HG02981 (cell line): ENCODE data around the gene PNLIP.

ENCODE experiments used
- ATAC-seq: cut with Tn5 transposase; IDR thresholded peaks from one replicate; pipeline ENCODE4 v1.9.1; 2021; ENCODE audit warnings: mild to moderate bottlenecking, moderate library complexity; ENCODE audit not compliant: unreplicated experiment

The PNLIP gene

DNA sequence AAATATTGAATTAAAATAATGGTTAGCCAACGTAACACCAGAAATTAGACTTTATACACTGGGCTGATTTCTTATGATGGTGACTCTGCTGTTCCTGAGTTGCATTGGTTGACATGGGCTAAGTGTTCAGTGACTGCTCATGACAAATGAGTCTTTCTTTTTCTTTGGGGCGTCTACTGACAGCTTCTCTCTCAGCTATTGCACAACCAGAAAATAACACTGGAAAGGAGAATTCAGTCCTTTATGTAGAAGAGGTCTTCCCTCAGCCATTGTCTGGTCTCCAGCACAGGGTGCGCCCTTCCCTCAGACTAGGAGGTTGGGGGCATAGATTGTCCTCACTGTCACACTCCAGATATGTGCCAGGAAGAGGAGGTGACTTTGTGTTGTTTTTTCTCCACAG is 21.6 kb downstream of the PNLIP start:
- no peak for ATAC-seq

GRCh38 chr10:116574797-116575196 is 29.1 kb downstream of the PNLIP start:
- no peak for ATAC-seq

GRCh38 chr10:116587878-116588591 is 42.3 kb downstream of the PNLIP start:
- ATAC-seq = no peak

GRCh38 chr10:116588995-116589394 is 43.3 kb downstream of the PNLIP start:
- no peak for ATAC-seq

DNA sequence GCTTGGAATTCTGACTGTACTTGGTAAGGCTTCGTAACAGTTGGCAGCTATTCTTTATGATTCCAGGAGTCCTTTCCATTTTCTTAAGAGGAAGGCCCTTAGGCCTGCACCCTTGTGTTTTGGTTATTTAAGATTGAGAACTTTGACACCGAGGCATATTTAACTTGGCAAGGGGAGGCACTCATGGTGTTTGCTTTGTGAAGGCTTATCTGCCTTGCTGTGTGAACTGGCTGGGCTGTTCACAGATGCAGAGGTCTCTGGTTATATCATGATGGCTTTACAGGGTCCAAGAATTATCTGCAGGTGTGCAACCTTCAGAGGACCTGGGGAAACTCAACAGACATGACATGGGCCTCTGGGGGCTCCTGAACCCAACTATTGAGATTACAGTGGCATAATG is 44.2 kb downstream of the PNLIP start:
- no peak for ATAC-seq

- no peak for ATAC-seq
Observed at GRCh38 chr10:116590590-116591444, 45.1 kb downstream of the PNLIP start, which contains the start of gene PNLIPRP1. TSS of gene PNLIPRP1 (plus strand) at chr10:116590959. CDS start at chr10:116591130, 171 bp downstream.

DNA sequence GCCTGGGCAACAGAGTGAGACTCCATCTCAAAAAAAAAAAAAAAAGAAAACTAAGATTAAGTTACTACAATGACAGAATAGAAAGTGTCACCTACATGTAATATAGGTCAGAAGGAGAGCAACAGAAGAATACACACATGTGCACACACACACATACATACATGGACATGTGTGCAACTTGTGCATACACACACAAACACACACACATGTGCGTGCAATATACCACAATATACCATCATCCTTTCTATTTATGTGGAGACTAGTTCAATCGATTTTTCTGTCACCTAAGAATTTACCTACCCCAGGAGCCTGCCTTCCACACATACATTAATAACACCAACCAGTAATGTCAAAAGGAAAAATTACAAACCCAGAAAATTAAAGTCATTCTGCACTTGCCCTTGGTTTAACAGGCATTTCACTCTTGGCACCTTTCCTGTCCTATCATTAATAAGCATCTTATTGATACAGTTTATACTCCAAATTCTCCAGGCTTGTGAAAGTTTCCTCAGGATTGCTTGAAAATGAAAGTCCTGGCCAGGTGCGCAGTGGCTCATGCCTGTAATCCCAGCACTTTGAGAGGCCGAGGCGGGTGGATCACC is 47.5 kb downstream of the PNLIP start:
- no peak for ATAC-seq

DNA sequence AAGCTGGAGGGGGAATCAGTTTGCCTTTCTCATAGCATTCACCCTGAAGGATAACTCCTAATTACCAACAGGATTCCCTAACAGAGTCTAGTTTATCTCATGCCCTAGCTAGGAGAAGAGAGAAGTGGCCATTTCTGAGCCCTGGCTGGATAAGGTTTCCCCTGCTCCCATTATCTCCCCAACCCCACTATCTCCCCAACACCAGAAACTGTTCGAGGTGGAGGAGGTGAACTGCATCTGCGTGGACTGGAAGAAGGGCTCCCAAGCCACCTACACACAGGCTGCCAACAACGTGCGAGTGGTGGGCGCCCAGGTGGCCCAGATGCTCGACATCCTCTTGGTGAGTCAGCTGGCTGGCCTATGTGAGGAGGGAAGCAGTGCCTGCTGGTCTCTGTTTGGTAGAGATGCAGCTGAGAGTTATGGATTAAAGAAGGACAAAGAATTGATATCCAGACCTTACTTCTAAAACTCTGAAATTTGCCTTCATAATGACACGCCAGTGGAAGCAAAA is 48.8 kb downstream of the PNLIP start:
- no peak for ATAC-seq

DNA sequence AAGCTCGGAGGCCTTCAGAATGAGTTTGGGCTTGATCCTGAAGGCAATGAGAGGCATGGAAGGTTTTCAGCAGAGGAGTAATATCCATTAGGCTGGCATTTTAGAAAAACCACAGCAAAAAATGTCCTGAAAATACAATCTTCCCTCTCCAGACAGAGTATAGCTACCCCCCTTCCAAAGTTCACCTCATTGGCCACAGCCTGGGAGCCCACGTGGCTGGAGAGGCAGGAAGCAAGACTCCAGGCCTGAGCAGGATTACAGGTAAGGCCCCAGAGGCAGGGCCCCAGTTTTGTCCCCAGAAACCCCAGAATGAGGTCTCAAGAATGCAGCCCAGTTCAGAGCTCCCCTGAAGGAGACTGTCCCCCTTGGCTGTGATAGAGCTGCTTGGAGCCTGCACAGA is 50.3 kb downstream of the PNLIP start:
- no peak for ATAC-seq

GRCh38 chr10:116597543-116597942 is 51.8 kb downstream of the PNLIP start:
- ATAC-seq = no peak

DNA sequence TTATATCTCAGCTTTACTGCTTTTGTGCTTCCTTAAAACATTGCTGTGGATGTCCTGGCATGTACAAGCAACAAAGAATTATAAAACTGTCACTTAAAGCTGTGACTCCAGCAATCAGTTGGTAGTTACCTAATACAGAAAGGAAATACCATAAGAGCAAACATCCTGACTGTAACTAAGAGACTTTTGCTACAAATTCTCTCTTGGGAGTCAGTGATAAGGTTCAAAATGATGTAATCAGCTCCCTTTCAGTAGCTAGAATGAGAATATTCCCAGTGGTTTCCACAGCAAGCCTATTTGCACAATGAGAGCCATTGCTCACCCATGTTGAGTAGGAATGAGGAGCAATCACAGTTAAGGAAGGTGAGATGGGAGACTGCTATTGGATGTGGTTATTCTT is 52.6 kb downstream of the PNLIP start:
- no peak for ATAC-seq

DNA sequence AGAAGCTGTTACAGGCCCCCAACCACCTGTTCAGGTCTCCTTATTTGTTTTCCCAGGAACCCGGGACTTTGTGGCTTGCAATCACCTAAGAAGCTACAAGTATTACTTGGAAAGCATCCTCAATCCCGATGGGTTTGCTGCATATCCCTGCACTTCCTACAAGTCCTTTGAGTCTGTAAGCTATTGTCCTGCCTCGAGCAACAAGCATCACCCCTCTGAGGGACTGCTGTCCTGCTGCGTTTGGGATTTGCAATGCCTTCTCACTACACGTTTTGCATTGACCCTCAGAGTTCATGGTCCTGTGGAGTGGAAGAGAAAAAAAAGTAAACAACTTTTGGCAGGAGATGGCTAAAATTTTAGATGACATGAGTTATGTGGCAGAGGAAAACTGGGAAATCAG is 54.3 kb downstream of the PNLIP start:
- ATAC-seq = no peak

- ATAC-seq = no peak
Observed at GRCh38 chr10:116602648-116603400, 57.1 kb downstream of the PNLIP start.

- no peak for ATAC-seq
Observed at GRCh38 chr10:116606061-116606483, 60.3 kb downstream of the PNLIP start.

GRCh38 chr10:116607336-116607735 is 61.6 kb downstream of the PNLIP start:
- no peak for ATAC-seq

DNA sequence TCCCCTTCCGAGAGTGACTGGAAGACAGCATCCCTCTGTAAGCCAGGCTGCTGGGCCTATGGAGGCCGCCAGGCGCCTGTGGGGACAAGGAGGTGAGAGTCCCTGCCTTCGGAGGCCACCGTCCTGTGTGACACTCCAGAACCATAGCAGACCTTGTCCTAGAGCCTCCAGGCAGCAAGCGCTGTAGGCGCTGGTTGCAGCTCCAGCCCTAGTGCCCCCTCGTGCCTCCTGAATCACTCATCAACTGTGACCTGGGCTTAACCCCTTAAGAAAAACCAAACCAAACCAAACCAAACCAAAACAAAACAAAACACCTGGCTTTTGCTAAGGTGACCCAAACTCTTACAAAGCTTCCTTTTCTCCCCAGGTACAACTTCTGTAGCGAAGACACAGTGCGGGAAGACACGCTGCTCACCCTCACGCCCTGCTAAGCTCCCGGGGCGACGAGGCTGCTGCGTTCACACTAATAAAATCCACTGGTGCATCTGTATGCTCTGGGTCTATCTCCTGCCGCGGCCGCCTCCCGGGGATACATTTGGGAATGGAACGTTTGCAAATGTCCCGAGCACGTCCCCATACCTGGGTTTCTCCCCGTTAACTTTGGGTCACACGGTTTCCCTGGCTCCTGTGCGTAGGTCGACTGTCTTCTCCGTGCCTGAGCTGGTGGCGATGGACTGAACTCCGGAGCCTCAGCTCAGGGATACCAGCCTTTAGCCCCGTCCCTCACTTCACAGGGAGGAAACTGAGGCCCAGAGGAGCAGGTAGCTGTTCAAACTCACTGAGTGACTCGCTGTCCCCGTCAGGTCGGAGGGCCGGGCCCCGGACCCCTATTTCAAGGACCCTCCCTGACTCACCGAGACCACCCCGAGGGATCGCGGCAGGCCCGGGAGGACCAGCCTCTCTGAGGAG is 63.2 kb downstream of the PNLIP start:
- no peak for ATAC-seq

DNA sequence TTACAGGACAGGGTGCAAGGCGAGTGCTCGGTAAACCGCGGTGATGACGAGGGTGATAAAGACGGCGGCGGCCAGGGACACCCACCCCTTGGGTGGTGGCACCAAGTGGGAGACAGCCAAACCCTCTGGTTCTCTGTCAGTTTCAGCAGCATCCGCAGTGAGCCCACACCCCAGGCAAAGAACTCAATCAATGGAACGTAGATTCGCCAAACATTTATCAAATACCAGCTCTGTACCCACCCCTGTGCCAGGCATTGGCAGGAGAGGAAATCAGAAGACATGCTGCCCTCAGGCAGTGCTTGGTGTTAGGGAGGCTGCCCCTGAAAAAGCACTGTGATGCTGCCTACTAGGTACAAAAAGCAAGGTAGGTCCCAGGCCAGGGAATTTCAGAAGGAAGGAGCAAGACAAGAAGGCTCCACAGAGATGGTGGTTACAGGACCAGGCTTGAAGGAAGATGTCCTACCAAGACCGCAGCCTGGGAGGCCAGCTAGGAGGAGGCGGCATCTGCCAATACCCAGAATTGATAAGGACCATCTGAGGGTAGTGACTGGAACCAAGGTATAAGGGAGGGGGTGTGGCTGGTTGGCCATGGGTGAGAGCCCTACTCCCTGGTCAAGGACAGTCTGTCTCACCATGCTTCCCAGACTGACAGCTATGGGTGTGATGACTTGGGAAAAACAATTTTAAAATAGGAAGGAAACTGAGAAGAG is 64.9 kb downstream of the PNLIP start:
- ATAC-seq = no peak

DNA sequence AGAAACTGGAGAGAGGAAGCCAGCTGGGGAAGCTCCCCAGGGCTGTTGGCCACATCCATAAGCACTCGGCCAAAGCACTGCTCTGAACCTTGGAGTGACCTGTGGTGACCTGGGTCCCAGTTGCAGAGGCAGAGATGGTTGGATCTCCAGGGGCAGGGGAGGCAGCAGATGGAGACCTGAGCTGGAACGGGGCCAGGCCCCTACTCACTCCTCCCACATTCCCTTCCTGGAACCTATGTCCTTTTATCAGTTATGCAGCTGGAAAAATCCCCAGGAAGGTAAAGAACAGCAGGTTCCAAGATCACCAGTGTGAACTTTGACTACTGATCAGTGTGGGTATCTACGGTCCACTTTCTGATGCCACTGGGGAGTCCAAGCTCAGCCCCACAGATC is 65.4 kb downstream of the PNLIP start:
- no peak for ATAC-seq

DNA sequence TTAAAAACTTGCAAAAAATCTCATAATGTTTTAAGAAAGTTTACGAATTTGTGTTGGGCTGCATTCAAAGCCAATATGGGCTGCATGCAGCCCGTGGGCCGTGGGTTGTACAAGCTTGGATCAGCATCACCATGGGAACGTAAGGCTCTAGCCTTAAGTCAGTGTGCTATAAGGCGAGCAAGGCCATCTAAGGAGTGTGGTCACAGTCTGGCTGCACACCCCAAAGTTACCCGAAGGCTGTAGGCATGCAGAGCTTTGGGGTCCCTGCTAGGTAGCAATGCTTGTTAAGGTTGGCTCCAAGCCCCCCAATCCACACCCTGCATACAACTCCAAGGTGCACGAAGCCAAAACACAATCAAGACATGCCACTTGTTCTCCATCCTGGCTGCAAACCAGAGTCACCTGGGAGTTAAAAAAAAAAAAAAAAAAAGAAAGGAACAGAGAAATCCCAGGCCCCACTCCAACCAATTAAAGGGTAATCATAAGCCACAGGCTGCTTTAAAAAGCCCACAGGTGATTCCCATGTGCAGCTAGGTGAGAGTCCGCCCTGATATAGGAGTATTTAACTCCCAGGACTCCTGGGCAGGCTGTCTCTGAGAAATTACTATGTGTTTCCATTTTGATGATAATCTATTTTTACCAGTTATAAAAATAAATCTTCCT is 66.5 kb downstream of the PNLIP start:
- no peak for ATAC-seq
